ENCODE measurements around the gene MORN1. TPM values are rescaled to one million over a fixed set of nuclear protein-coding genes. Genes with fewer than 3 reads are reported as not detected.

MORN1 gene
- total RNA-seq, 4 donors from 2014 or later = 0.59 to 20.0 (median 9.5) TPM

DNA sequence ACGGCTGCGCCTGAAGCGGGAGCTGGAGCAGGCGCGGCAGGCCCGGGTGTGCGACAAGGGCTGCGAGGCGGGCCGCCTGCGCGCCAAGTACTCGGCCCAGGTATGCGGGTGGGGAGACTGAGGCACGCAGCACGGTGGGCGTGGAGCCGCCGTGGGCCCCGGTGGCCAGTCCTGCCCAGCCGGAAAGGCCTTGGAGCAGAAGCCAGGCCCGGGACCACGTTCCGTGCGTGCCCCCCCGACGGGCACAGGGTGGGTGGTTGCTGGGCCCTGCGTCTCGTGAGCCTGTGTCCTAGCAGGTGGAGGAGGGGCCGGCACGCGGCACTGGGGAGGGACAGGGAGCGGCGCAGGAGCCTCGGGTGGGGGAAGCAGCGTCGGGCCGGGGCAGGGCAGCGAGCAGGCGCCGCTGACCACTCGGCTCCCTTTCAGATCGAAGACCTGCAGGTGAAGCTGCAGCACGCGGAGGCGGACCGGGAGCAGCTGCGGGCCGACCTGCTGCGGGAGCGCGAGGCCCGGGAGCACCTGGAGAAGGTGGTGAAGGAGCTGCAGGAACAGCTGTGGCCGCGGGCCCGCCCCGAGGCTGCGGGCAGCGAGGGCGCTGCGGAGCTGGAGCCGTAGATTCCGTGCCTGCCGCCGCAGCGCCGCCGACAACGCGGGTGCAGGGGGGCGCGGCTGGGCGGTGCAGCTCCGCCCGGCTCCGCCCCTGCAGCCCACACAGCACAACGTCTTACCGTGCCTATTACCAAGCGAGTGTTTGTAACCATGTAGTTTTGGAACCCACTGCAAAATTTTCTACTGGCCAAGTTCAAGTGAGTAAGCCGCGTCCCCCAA lies 85.0 kb downstream of the MORN1 start:
- Histone ChIP-seq H3K4me3 (no peak overlapping the region), H3K9me3 (no peaks in the 10 kb centered on the region), H3K27ac (peak overlapping the region in 1 of 2 donors; percentile 29), H3K4me1 (peaks cover 0 to 4% of the 10 kb centered on the region in 2 donors), H3K27me3 (no peaks in the 10 kb centered on the region), H3K36me3 (no peaks in the 10 kb centered on the region)
- DNase-seq = no peak
- TF ChIP-seq, protein P1, sequence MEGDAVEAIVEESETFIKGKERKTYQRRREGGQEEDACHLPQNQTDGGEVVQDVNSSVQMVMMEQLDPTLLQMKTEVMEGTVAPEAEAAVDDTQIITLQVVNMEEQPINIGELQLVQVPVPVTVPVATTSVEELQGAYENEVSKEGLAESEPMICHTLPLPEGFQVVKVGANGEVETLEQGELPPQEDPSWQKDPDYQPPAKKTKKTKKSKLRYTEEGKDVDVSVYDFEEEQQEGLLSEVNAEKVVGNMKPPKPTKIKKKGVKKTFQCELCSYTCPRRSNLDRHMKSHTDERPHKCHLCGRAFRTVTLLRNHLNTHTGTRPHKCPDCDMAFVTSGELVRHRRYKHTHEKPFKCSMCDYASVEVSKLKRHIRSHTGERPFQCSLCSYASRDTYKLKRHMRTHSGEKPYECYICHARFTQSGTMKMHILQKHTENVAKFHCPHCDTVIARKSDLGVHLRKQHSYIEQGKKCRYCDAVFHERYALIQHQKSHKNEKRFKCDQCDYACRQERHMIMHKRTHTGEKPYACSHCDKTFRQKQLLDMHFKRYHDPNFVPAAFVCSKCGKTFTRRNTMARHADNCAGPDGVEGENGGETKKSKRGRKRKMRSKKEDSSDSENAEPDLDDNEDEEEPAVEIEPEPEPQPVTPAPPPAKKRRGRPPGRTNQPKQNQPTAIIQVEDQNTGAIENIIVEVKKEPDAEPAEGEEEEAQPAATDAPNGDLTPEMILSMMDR (IDR thresholded peaks at IDR 0.05) = no peak
- no peak for TF ChIP-seq POLR2A (IDR thresholded peaks at IDR 0.05)
- intact Hi-C loops (cut with DNase I; ENCODE audit: low total_unique reads) = loop anchor here (2.0 kb wide), 1 partner anchor 78 kb away; the partner anchor contains the start of gene SKI

DNA sequence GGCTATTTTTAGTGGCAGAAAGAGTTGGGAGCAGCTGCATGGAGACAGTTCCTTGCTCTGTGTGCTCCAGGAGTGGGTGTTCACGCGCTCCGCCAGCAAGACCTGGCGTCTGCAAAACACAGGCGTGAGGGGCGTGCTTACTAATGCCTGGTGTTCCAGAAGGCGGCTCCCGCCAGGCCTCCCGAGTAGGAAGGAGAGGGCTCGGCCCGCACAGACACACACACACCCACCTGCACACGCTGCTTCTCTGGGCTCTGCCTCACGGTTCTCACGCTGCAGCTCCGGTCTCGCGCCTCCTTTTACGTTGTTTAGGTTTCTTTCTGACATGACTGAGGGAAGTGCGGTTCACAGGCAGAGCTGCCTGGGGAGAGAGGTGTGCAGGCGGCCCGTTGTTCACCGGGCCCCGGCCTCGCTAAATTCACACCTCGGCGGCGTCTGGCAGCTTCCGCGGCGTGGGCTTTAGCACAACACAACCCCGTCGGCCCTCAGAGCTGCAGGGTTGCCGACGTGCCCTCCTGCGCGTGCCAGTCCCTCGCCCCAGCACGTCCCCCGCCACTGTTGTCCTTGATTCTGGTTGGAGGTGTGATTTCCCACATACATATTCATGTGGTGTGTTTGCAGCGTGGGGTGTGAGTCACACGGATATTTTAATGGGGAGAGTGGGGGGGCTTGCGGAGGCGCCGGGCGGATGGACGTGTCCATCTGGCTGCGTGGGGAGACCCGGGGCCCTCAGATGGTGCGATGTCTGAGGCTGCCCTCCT lies 86.3 kb downstream of the MORN1 start:
- intact Hi-C loops (cut with DNase I; ENCODE audit: low total_unique reads) = no loop called here
- Histone ChIP-seq H3K36me3 (no peaks in the 10 kb centered on the region), H3K27me3 (no peaks in the 10 kb centered on the region), H3K27ac (peak overlapping the region in 1 of 2 donors; percentile 30), H3K4me1 (peaks cover 0 to 9% of the 10 kb centered on the region in 2 donors), H3K4me3 (no peak overlapping the region), H3K9me3 (no peaks in the 10 kb centered on the region)
- no peak for TF ChIP-seq POLR2A (IDR thresholded peaks at IDR 0.05)
- TF ChIP-seq, protein P1 (IDR thresholded peaks at IDR 0.05) = no peak
- DNase-seq = no peak

DNA sequence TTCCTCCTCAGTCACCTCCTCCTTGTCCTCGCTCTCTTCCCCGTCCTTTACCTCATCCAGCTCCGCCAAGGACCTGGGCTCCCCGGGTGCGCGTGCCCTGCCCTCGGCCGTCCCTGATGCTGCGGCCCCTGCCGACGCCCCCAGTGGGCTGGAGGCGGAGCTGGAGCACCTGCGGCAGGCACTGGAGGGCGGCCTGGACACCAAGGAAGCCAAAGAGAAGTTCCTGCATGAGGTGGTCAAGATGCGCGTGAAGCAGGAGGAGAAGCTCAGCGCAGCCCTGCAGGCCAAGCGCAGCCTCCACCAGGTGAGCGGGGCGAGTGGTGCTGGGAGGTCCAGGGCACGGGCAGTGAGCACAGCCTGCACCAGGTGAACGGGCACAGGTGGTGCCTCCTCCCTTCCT lies 87.1 kb downstream of the MORN1 start:
- Histone ChIP-seq H3K9me3 (no peaks in the 10 kb centered on the region), H3K27me3 (no peaks in the 10 kb centered on the region), H3K27ac (peak overlapping the region in 1 of 2 donors; percentile 30), H3K4me3 (no peak overlapping the region), H3K4me1 (peaks cover 0 to 18% of the 10 kb centered on the region in 2 donors), H3K36me3 (no peaks in the 10 kb centered on the region)
- intact Hi-C loops (cut with DNase I; ENCODE audit: low total_unique reads) = no loop called here
- TF ChIP-seq, protein P1 (IDR thresholded peaks at IDR 0.05) = no peak
- no peak for TF ChIP-seq POLR2A (IDR thresholded peaks at IDR 0.05)
- no peak for DNase-seq

DNA sequence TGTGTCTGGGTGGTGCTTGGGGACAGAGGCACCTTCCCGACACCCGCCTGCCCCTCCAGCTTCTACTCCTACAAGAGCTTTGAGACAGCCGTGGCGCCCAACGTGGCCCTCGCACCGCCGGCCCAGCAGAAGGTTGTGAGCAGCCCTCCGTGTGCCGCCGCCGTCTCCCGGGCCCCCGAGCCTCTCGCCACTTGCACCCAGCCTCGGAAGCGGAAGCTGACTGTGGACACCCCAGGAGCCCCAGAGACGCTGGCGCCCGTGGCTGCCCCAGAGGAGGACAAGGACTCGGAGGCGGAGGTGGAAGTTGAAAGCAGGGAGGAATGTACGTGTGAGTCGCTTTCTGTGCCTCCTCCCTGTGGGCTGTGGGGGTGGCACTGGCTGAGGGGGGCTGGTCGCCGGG lies 87.6 kb downstream of the MORN1 start:
- no peak for DNase-seq
- peaks cover 0 to 23% of the 10 kb centered on the region in 2 donors for H3K4me1 ChIP-seq
- H3K9me3 ChIP-seq = no peaks in the 10 kb centered on the region
- H3K27ac ChIP-seq = no peak overlapping the region
- no peaks in the 10 kb centered on the region for H3K36me3 ChIP-seq
- H3K4me3 ChIP-seq = no peak overlapping the region
- intact Hi-C loops (cut with DNase I; ENCODE audit: low total_unique reads) = no loop called here
- TF ChIP-seq, protein P1 (IDR thresholded peaks at IDR 0.05) = no peak
- TF ChIP-seq POLR2A (IDR thresholded peaks at IDR 0.05) = no peak
- H3K27me3 ChIP-seq = no peaks in the 10 kb centered on the region

Measured in uterus (tissue), 4 donors.